Inferior parietal cortex (tissue), 1 donor: ENCODE data around the gene PROC.

Experiments used
- DNase-seq: peaks from one replicate; pipeline ENCODE4 v3.0.0-alpha.2; 2016; ENCODE audit errors: extremely low spot score

PROC gene

GRCh38 chr2:127456960-127457359 is 38.7 kb downstream of the PROC start:
- no peak for DNase-seq

DNA sequence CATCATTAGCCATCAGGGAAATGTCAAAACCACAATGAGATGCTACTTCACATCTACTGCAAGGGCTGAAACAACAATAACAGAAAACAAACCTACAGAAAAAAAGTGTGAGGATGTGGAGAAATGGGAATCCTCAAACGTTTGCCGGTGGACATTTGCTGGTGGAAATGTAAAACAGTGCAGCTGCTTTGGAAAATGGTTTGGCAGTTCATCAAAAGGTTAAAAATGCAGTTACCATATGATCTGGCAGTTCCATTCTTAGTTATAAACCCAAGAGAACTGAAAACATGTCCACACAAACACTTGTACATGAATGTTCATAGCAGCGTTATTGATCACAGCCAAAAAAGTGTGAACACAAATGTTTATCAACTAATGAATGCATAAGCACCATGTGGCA is 44.2 kb downstream of the PROC start:
- DNase-seq, result no peak

DNA sequence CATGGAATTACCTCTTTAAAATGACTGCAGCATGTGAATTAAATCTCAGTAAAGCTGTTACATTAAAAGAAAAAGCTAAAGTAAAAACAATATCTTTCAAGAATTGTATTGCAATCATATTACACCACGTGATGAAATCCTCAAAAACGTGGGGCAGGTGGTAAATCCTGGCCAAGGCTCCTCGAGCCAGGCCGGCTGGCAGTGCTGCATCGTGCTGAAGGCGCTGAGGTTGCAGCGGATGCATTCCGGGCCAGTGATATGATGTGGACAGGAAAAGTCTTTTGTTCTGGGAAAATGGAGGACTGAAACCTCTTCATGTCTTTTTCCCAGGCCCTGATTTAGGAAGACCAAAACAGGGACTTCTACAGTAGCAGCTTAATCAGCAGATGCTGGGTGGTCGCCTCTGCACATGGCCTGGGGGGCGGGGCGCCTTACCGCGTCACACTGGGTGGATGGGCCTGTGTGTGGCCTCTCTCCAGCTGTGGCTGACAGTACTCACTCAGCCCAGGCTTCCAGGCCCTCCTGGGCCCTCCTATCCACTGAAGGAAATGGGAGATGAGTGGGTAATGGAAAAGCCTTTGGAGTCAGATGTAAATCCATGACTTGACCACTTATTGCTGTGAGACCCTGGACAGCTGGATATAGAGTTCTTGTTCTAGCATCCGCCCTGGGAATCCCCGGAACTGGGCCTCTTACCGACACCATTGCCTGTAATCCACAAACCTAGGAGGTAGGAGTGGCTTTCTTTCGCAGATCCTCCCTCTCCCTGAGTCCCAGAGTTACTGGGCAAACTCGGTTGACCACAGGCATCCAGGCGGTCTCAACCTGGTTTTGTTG is 45.1 kb downstream of the PROC start:
- DNase-seq, result no peak

- DNase-seq, result no peak
These were observed 46.4 kb downstream of the PROC start for GRCh38 chr2:127464470-127465257.

GRCh38 chr2:127465258-127465657 is 47.0 kb downstream of the PROC start:
- DNase-seq, result no peak

GRCh38 chr2:127469051-127469450 is 50.8 kb downstream of the PROC start:
- no peak for DNase-seq

DNA sequence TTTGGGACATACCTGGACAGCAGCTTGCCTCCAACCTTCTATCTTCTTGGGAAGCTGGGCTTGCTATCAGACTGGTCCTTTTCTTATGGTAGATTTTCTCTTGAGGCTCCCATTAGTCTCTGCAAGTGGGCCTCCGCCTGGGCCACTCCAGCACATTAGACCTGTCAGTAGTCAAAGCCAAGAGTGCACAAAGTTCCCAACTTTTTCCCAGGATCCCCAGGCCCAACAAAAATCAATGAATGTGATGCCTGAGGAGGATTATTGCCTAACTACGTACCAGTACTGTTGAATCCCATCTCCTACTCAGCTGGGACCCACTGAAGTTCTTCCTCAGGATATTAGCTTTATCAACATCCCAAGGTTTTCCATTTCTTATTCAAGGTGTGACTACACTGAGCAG is 51.7 kb downstream of the PROC start:
- DNase-seq, result no peak

DNA sequence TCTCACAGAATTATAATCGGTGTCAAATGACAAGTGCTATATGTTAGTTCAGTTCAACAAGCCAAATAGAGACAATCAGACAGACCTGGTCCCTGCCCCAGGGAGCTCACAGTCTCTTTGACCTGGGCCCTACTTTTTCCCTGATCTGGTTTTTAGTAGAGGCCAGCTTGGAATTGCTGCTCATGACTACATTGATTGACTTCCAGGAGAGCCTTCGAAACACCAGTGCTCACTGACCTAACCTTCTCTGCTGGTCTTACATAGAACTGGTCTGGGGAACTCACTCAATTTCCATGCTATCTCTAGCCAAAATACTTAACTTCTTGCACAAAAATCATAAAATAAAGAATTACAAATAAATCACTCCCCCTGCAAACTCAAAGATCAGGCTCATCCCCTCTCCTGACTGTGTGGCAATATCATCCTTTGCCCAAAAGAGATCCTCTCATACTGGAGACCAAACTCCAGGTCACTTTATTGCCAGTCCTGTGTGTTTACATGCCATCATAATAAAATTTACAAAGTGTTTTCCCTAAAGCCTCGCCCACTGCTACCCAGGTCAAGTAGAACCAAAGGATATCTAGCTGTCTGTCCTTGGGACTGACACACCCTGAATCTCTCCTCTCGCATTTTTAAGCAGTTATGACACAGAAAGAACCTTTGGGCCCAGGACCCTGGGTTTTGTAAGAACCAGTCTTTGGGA is 53.2 kb downstream of the PROC start:
- DNase-seq, result no peak

DNA sequence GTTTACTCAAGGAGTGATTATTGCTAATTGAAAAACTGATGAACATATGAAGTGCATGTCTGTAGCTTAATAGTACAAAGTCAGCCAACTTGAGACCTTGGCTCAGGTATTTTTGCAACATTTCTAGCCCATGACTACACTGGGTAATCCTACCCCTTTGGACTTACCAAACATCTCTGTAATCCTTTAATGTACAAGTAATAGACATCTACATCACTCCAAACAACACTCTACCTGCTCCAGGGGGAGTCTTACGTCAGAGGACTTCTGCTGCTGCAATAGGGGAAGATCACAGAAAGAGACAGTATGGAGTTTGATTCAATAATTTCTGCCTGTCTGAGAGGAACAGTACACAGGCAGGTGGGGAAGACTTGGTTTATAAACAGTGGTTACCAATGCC is 54.0 kb downstream of the PROC start:
- no peak for DNase-seq

GRCh38 chr2:127475788-127476187 is 57.6 kb downstream of the PROC start:
- no peak for DNase-seq
